Esophagus mucosa (tissue), 1 donor: ENCODE data around the gene CYBC1. TPM values are rescaled to one million over a fixed set of nuclear protein-coding genes. Genes with fewer than 3 reads are reported as not detected.

ENCODE experiments used
- ATAC-seq: fragments of 200-7000 bp; cut with Tn5 transposase; one replicate; pipeline ENCODE4 v1.9.1; 2020
- total RNA-seq: library from RNA; stranded (reverse); gene quantifications from one replicate; pipeline ENCODE4 v1.2.4, GENCODE V29; 2023
- donor health status: DM: yes; HTN: yes; CAD: no.

The CYBC1 gene
- 43.5 TPM for total RNA-seq

- ATAC-seq, result peak; percentile 94
Observed at GRCh38 chr17:82450357-82451106, at the start of gene CYBC1. Gene CYBC1, minus strand, starts transcription at chr17:82450752. Its CDS starts 1,498 bp downstream, at chr17:82449254.

GRCh38 chr17:82497483-82498405 lies 47.2 kb upstream of the CYBC1 start:
- ATAC-seq, result no peak

DNA sequence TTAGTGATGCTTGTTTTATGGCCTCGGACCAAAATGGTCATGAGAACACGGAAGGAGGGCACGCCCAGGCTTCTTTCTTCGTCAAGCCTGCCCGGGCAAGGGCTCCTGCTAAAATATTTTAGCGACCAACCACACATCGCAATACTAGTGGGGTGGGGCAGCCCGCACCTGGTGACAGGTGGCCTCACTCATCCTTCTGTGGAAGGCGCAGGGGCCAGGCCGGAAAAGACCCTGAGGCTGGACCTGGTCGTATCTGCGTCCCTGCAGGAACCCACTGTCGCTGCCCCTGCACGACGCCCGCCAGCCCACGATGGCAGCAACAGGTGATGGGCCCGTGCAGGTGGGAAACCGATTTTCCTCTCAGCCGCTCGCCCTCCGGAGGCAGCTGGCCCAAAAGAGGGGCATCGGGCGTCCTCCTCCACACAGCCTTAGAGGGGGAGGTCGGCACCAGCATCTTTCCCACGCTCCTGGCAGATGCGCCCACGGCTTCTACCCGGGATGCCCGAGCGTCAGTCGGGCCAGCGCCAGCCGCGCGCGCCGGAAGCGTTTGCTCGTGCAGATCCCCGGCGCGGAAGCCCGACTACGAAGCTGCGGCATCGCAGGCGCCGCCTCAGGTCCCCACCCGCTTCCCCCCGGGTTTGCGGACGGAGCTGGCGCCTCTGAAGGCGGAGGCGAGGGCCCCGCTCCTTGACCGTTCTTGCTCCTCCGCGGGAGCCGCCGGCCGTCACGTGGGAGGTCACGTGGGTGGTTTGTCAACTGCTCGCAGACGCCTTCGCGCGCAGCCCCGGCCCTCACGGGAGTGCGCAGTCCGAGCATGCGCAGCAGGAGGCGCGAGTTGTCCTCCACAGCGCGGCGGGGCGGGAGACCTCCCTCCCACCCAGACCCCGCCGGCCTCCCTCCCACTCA lies 46.2 kb upstream of the CYBC1 start:
- peak; percentile 62 for ATAC-seq

- ATAC-seq, result peak; percentile 73
Observed at GRCh38 chr17:82495844-82496528, 45.4 kb upstream of the CYBC1 start.

- peak; percentile 43 for ATAC-seq
Observed at GRCh38 chr17:82494236-82495055, 43.9 kb upstream of the CYBC1 start.

DNA sequence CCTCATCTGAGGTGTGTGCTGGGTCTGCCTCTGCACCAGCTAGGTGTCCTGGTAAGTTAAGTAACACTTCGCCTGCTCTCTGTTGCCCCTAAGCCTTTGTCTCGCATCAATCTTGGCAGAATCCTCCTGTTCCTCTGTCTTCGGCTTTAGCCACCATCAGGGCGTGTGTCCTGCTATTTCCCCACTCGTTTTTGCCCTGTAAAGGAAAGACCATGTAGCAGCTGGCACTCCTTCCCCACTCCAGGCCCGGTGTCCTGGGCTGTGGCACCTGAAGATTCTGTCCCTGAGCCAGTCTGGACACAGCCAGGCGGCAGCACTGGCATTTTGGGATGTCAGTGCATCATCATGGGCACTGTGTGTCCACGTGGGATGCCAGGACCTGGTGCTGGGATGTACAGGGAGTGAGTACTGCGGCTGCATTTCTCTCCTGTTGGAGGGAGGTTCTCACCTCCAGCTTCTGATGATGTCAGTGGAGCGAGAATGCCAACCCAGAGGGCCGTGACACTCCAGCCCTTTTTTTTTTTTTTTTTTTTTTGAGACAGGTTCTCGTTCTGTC lies 42.8 kb upstream of the CYBC1 start:
- peak; percentile 20 for ATAC-seq

DNA sequence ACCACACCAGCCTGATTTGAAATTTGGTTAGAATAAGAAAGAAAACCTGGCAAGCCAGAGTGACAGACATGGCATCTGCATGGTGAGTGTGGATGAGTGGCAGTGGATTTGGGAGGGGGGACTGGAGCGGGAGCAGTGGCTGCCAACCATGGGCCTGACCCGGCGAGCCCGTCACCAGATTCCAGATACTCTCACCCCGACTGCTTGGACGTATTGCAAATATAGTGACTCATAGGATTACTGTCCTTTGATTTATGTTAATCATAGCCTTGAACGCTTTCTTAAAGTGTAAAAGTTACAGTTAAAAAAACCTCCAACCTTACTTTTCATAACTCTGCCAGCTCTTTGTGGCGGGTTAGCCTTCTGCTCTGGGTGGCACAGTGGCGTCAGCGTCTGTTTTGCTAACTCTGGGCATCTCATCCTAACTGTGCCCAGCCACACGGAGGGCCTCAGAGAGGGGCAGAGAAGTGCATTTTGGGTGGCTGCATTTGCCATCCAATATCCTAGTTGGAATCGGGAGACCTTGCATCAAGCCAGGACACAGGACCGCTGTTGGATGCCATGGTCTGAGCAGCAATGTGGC lies 42.2 kb upstream of the CYBC1 start:
- ATAC-seq, result peak; percentile 23

- ATAC-seq, result no peak
Observed at GRCh38 chr17:82491533-82491932, 41.0 kb upstream of the CYBC1 start.

DNA sequence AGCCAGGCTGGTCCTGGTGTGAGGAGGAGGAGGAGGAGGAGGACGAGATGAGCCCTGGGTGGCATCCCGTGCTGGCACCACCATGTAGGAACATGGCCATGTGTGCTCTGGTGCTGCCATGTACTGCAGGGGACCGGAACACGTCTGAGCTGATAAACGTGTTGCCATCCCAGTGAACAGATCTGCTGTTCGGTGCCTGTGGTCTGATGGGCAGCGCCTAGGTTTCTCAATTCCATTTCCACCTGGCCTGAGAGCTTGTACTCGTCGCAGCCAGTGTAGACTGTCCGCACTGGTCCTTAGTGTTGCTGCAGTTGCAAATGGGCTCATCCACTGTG lies 40.6 kb upstream of the CYBC1 start:
- ATAC-seq, result no peak

DNA sequence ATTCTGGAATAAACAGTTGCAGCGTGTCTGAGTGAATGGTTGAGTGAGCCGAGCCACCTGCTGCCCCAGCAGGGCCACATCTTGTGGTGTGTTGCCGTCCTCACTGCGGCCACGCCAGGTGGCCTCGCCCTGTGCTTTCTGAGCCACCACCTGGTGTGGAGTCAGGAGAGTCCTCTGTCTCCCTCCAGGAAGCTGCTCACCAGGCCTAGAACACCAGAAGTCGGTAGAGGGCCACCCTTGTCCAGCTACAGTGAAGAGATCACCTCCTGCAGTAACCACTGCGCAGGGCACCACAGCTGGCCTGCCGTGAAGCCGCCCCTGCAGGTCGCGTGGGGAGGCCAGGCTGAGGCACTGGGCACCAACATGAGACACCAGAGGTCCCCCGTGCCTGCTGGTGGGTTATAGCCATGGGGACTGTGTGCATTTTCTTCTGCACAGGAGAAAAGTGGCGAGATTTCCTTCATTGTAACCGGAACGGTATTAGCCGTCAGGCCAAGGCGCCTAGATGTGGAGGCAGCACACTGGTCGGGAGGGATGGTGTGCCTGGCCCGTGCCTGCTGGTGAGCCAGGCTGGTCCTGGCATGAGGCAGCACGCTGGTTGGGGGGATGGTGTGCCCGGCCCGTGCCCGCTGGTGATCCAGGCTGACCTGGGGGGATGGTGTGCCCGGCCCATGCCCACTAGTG lies 40.1 kb upstream of the CYBC1 start:
- ATAC-seq, result no peak

- ATAC-seq, result no peak
Observed at GRCh38 chr17:82489851-82490511, 39.4 kb upstream of the CYBC1 start.

DNA sequence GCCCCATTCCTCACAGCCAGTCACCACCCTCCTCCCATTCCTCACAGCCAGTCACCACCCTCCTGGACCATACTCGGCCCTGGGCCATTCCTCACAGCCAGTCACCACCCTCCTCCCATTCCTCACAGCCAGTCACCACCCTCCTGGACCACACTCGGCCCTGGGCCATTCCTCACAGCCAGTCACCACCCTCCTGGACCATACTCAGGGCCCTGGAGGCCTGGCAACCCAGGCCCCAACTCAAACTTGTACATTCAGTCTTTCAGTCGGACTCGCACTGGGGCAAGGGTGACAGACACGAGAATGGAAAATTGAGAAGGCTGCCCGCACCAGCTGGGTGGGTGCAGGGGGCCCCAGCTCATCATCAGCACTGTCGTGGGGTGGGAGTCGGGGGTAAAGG lies 38.6 kb upstream of the CYBC1 start:
- no peak for ATAC-seq

GRCh38 chr17:82487910-82488309 lies 37.4 kb upstream of the CYBC1 start:
- ATAC-seq, result no peak

- peak; percentile 77 for ATAC-seq
Observed at GRCh38 chr17:82486231-82487094, 35.9 kb upstream of the CYBC1 start.

- no peak for ATAC-seq
Observed at GRCh38 chr17:82483836-82484235, 33.3 kb upstream of the CYBC1 start.

- ATAC-seq, result no peak
Observed at GRCh38 chr17:82483204-82483660, 32.7 kb upstream of the CYBC1 start.

GRCh38 chr17:82480318-82480717 lies 29.8 kb upstream of the CYBC1 start:
- ATAC-seq, result no peak

- no peak for ATAC-seq
Observed at GRCh38 chr17:82479602-82480001, 29.1 kb upstream of the CYBC1 start.
